Gastroesophageal sphincter (tissue), 4 donors: Measurements from ENCODE around the gene C1orf232. TPM values are rescaled to one million over a fixed set of nuclear protein-coding genes. Genes with fewer than 3 reads are reported as not detected.

ENCODE experiments used
- ATAC-seq: fragments of 150-250 bp; one replicate; pipeline ENCODE4 v1.9.1; 2016; ENCODE audit warnings: mild to moderate bottlenecking, moderate library complexity
- H3K27ac ChIP-seq, 4 donors: fragments of 200-600 bp; sonication (generic) in 3 of 4; 1 replicate in 3 of 4; 2 replicates in 1 of 4; pipeline ENCODE4 v1.5.1; 2016 to 2019
- H3K27me3 ChIP-seq: fragments of 200-600 bp; sonication (generic); one replicate; pipeline ENCODE4 v1.5.1; 2019
- H3K36me3 ChIP-seq, 2 donors: fragments of 200-600 bp; sonication (generic); one replicate each; pipeline ENCODE4 v1.5.1; 2019; ENCODE audit warnings: control low read depth in 1 of 2
- H3K4me1 ChIP-seq, 3 donors: fragments of 200-600 bp; sonication (generic); 1 replicate in 2 of 3; 2 replicates in 1 of 3; pipeline ENCODE4 v1.5.1; 2016 to 2019; ENCODE audit warnings: control low read depth in 2 of 3
- H3K4me3 ChIP-seq, 2 donors: fragments of 200-600 bp; sonication (generic); one replicate each; pipeline ENCODE4 v1.5.1; 2019; ENCODE audit warnings: mild to moderate bottlenecking in 1 of 2, moderate library complexity in 1 of 2
- H3K9me3 ChIP-seq, 3 donors: fragments of 200-600 bp; sonication (generic); one replicate each; pipeline ENCODE4 v1.5.1; 2017 to 2019; ENCODE audit warnings: control low read depth in 2 of 3
- CTCF ChIP-seq, 4 experiments: fragments of 200-600 bp in 2 of 4; fragments of 450-650 bp in 2 of 4; sonication (generic) in 1 of 4; IDR thresholded peaks; one replicate each; pipeline ENCODE4 v1.5.1; 2017 to 2019; ENCODE audit warnings: antibody characterized with exemption in 4 of 4, mild to moderate bottlenecking in 2 of 4, moderate library complexity in 2 of 4
- EP300 ChIP-seq: sonication (generic); formaldehyde crosslinking; IDR thresholded peaks from one replicate; pipeline ENCODE4 v1.6.1; 2017; ENCODE audit warnings: antibody characterized with exemption, mild to moderate bottlenecking
- POLR2A ChIP-seq, 2 donors: fragments of 450-650 bp; IDR thresholded peaks; one replicate each; pipeline ENCODE4 v1.6.1; 2017; ENCODE audit warnings: antibody characterized with exemption in 2 of 2, mild to moderate bottlenecking in 2 of 2, moderate library complexity in 1 of 2
- POLR2AphosphoS5 ChIP-seq: sonication (generic); formaldehyde crosslinking; IDR thresholded peaks from one replicate; pipeline ENCODE4 v1.6.1; 2017; ENCODE audit warnings: antibody characterized with exemption
- WGBS, 2 donors: methylation state at CpG; one replicate each; pipeline ENCODE4 v1.1.5; 2018; ENCODE audit warnings: low coverage in 1 of 2; 5-methylcytosine and 5-hydroxymethylcytosine counted together
- total RNA-seq, 4 donors: library from RNA; depleted of rRNA; stranded (reverse); fragments of >200 nt; gene quantifications; one replicate each; pipeline ENCODE4 v1.1.0, GENCODE V29; 2016

C1orf232 gene
- total RNA-seq, 4 donors from 2014 or later, result not detected

GRCh38 chr1:26197301-26197700, 28.5 kb upstream of the C1orf232 start:
- Histone ChIP-seq H3K9me3 (no peaks in the 10 kb centered on the region), H3K27me3 (peaks cover 34% of the 10 kb centered on the region), H3K36me3 (no peaks in the 10 kb centered on the region), H3K4me1 (peaks cover 0 to 9% (median 0%) of the 10 kb centered on the region in 3 donors), H3K27ac (no peak overlapping the region), H3K4me3 (no peak overlapping the region)
- no peak for ATAC-seq
- no CpG with 5 or more reads among the region's 3 CpGs for WGBS, 2 donors
- no peak for TF ChIP-seq CTCF (IDR thresholded peaks at IDR 0.05)
- no peak for TF ChIP-seq POLR2AphosphoS5
- TF ChIP-seq POLR2A (IDR thresholded peaks at IDR 0.05), result no peak
- no peak for TF ChIP-seq EP300

GRCh38 chr1:26195805-26196204, 27.0 kb upstream of the C1orf232 start:
- Histone ChIP-seq H3K9me3 (no peaks in the 10 kb centered on the region), H3K36me3 (no peaks in the 10 kb centered on the region), H3K4me3 (no peak overlapping the region), H3K4me1 (peaks cover 0 to 2% (median 0%) of the 10 kb centered on the region in 3 donors), H3K27me3 (peaks cover 23% of the 10 kb centered on the region), H3K27ac (no peak overlapping the region)
- 27 to 70% methylated on average over 2 to 3 of the region's 3 CpGs for WGBS, 2 donors
- ATAC-seq, result no peak
- TF ChIP-seq POLR2AphosphoS5 (no peak), POLR2A (IDR thresholded peaks at IDR 0.05) (no peak), EP300 (no peak), CTCF (IDR thresholded peaks at IDR 0.05) (no peak)

- no peak for ATAC-seq
- no peak for TF ChIP-seq CTCF (IDR thresholded peaks at IDR 0.05)
- no peak for TF ChIP-seq EP300
- no peak for TF ChIP-seq POLR2AphosphoS5
- Histone ChIP-seq H3K36me3 (no peaks in the 10 kb centered on the region), H3K27me3 (no peaks in the 10 kb centered on the region), H3K4me1 (no peaks in the 10 kb centered on the region), H3K27ac (no peak overlapping the region), H3K4me3 (no peak overlapping the region), H3K9me3 (no peaks in the 10 kb centered on the region)
- 30 to 44% methylated on average over 1 to 3 of the region's 3 CpGs for WGBS, 2 donors
These were observed 23.0 kb upstream of the C1orf232 start for GRCh38 chr1:26191739-26192138.

- ATAC-seq, result no peak
- Histone ChIP-seq H3K9me3 (no peaks in the 10 kb centered on the region), H3K4me3 (no peak within 1 kb of the TSS), H3K27me3 (no peaks in the 10 kb centered on the region), H3K36me3 (no peaks in the 10 kb centered on the region), H3K27ac (no peak within 1 kb of the TSS), H3K4me1 (no peaks in the 10 kb centered on the region)
- 42% methylated on average over 11 of the region's 16 CpGs; no CpG with 5 or more reads in 1 of the 2 donors for WGBS, 2 donors
- TF ChIP-seq EP300, result no peak
- no peak for TF ChIP-seq POLR2AphosphoS5
- TF ChIP-seq CTCF (IDR thresholded peaks at IDR 0.05), result no peak
- no peak for TF ChIP-seq POLR2A (IDR thresholded peaks at IDR 0.05)
These were observed 21.7 kb upstream of the C1orf232 start, which contains the start of gene CATSPER4 for GRCh38 chr1:26190373-26190987. TSS of gene CATSPER4 (plus strand) at chr1:26190602. CDS start at chr1:26190628, 26 bp downstream.

- Histone ChIP-seq H3K36me3 (no peaks in the 10 kb centered on the region), H3K27me3 (no peaks in the 10 kb centered on the region), H3K4me1 (no peaks in the 10 kb centered on the region), H3K27ac (no peak overlapping the region), H3K9me3 (no peaks in the 10 kb centered on the region), H3K4me3 (no peak overlapping the region)
- no peak for ATAC-seq
- no CpG with 5 or more reads among the region's 7 CpGs for WGBS, 2 donors
- TF ChIP-seq CTCF (IDR thresholded peaks at IDR 0.05) (no peak), POLR2A (IDR thresholded peaks at IDR 0.05) (no peak)
These were observed 21.1 kb upstream of the C1orf232 start for GRCh38 chr1:26189751-26190275.
